Endothelial cell of umbilical vein (primary cell): Measurements from ENCODE around the gene CEMIP. TPM values are rescaled to one million over a fixed set of nuclear protein-coding genes. Genes with fewer than 3 reads are reported as not detected.

Source experiments
- BruUV-seq: library from RNA; stranded (reverse); fragments of 400-500 nt; replicated peaks from 2 replicates; lab custom pipeline; 2021; lab: Mats Ljungman, UMichigan
- CTCF ChIA-PET: fragments of 300-600, 350-600 bp; sonication (Branson Sonifier 250); formaldehyde crosslinking; loops from one replicate; lab custom pipeline; 2021; ENCODE audit warnings: antibody characterized with exemption, inconsistent platforms; lab: Charles Lee
- POLR2A ChIA-PET: fragments of 300-600, 350-600 bp; sonication (Branson Sonifier 250); formaldehyde crosslinking; loops from one replicate; lab custom pipeline; 2021; ENCODE audit warnings: antibody characterized with exemption, inconsistent platforms; lab: Charles Lee
- DNase-seq: peaks from one replicate; pipeline ENCODE4 v3.0.0-alpha.2; 2011; ENCODE audit warnings: low read depth, low spot score
- FAIRE-seq: peaks from 2 replicates; lab custom pipeline; 2011; peaks lifted over from hg19 to GRCh38; lab: Jason Lieb, UNC
- H2AFZ ChIP-seq: 2 replicates; pipeline ENCODE4 v1.6.0; 2012; ENCODE audit warnings: low read depth, low read length, control low read depth, inconsistent platforms
- H3K27ac ChIP-seq: 2 replicates; pipeline ENCODE4 v1.5.1; 2011; ENCODE audit warnings: low read depth, mild to moderate bottlenecking, control low read depth, low read length, moderate library complexity; ENCODE audit not compliant: insufficient read depth
- H3K27me3 ChIP-seq, 2 experiments: 2 replicates each; pipeline versions ENCODE4 v1.6.0 to v1.6.1; 2011; ENCODE audit warnings: low read length in 2 of 2, mixed read lengths in 1 of 2; ENCODE audit not compliant: control insufficient read depth in 2 of 2, insufficient read depth in 2 of 2
- H3K36me3 ChIP-seq, 2 experiments: 2 replicates in 1 of 2; 3 replicates in 1 of 2; pipeline ENCODE4 v1.5.1; 2011; ENCODE audit warnings: low read length in 2 of 2, mild to moderate bottlenecking in 1 of 2, moderate library complexity in 1 of 2; ENCODE audit not compliant: control insufficient read depth in 2 of 2, insufficient read depth in 2 of 2; ENCODE audit errors: extremely low read depth in 1 of 2
- H3K4me1 ChIP-seq: 3 replicates; pipeline ENCODE4 v1.5.1; 2011; ENCODE audit warnings: mild to moderate bottlenecking, low read length; ENCODE audit not compliant: control insufficient read depth, insufficient read depth; ENCODE audit errors: extremely low read depth
- H3K4me2 ChIP-seq: 2 replicates; pipeline ENCODE4 v1.6.1; 2011; ENCODE audit warnings: low read length, control low read depth, mixed read lengths; ENCODE audit not compliant: insufficient read depth
- H3K4me3 ChIP-seq, 3 experiments: fragments of 200-600 bp in 1 of 3; sonication (generic), shearing (Covaris generic) in 1 of 3; replicated peaks in 1 of 3; 2 replicates each; pipeline ENCODE4 v1.5.1; 2011 to 2016; ENCODE audit warnings: control low read depth in 3 of 3, low read length in 3 of 3, mild to moderate bottlenecking in 2 of 3, inconsistent platforms in 1 of 3, low read depth in 1 of 3, moderate library complexity in 1 of 3; ENCODE audit not compliant: insufficient read depth in 1 of 3
- H3K79me2 ChIP-seq: 2 replicates; pipeline ENCODE4 v1.6.0; 2012; ENCODE audit warnings: low read length, inconsistent platforms; ENCODE audit not compliant: control insufficient read depth, insufficient read depth
- H3K9ac ChIP-seq: replicated peaks from 2 replicates; pipeline ENCODE3; 2011; ENCODE audit warnings: low read length, control low read depth; ENCODE audit not compliant: insufficient read depth; ENCODE audit errors: extremely low read depth
- H3K9me1 ChIP-seq: replicated peaks from 3 replicates; pipeline ENCODE4 v1.6.0; 2011; ENCODE audit warnings: mild to moderate bottlenecking, low read length; ENCODE audit not compliant: control insufficient read depth, insufficient read depth; ENCODE audit errors: extremely low read depth
- H3K9me3 ChIP-seq: replicated peaks from 2 replicates; pipeline ENCODE4 v1.5.1; 2012; ENCODE audit warnings: low read length, inconsistent platforms; ENCODE audit not compliant: control insufficient read depth, insufficient read depth
- H4K20me1 ChIP-seq: replicated peaks from 2 replicates; pipeline ENCODE3; 2011; ENCODE audit warnings: mild to moderate bottlenecking, low read length; ENCODE audit not compliant: control insufficient read depth, insufficient read depth; ENCODE audit errors: extremely low read depth
- EZH2 ChIP-seq: IDR thresholded peaks from 2 replicates; pipeline ENCODE4 v1.6.1; 2012; ENCODE audit warnings: borderline replicate concordance, low read depth, mild to moderate bottlenecking, moderate library complexity, low read length, inconsistent platforms; ENCODE audit not compliant: severe bottlenecking
- FOS ChIP-seq: IDR thresholded peaks from 2 replicates; pipeline ENCODE4 v1.6.1; 2011; ENCODE audit warnings: mild to moderate bottlenecking, low read length, moderate library complexity, borderline replicate concordance; ENCODE audit not compliant: insufficient read depth
- GATA2 ChIP-seq: IDR thresholded peaks from 2 replicates; pipeline ENCODE4 v1.7.0; 2011; ENCODE audit warnings: low read depth, mild to moderate bottlenecking, moderate library complexity, mixed read lengths, low read length; ENCODE audit not compliant: insufficient read length, insufficient read depth
- JUN ChIP-seq: IDR thresholded peaks from 2 replicates; pipeline ENCODE4 v1.6.1; 2011; ENCODE audit warnings: borderline replicate concordance, low read depth; ENCODE audit not compliant: insufficient read length, insufficient read depth
- MYC ChIP-seq: IDR thresholded peaks from one replicate; pipeline ENCODE4 v1.6.1; 2011; ENCODE audit warnings: mild to moderate bottlenecking, low read depth, low read length
- POLR2A ChIP-seq: IDR thresholded peaks from 2 replicates; pipeline ENCODE4 v1.6.1; 2012; ENCODE audit warnings: low read depth, mild to moderate bottlenecking, control low read depth, low read length
- POLR2AphosphoS5 ChIP-seq: IDR thresholded peaks from 2 replicates; pipeline ENCODE4 v1.6.1; 2012; ENCODE audit warnings: low read depth, mild to moderate bottlenecking, control low read depth, low read length, moderate library complexity; ENCODE audit not compliant: insufficient read depth
- dilution Hi-C: fragments of 300-500 bp; cut with MboI; formaldehyde crosslinking; loops from one replicate; pipeline ENCODE4 v1.15.0; 2019; ENCODE audit warnings: low sequenced_read_pairs; ENCODE audit not compliant: extremely low pct_ligation_motif_present
- intact Hi-C: fragments of 100-400 bp; cut with micrococcal nuclease; formaldehyde crosslinking; loops from one replicate; pipeline ENCODE4 v1.10.0; 2022
- polyA plus RNA-seq, 4 experiments: library from polyadenylated mRNA; depleted of rRNA in 3 of 4; stranded (reverse) in 3 of 4; unstranded in 1 of 4; fragments of >200 nt; gene quantifications; 2 replicates each; pipeline versions ENCODE4 v1.2.1 to v1.2.3, GENCODE V29; 2011 to 2012; ENCODE audit warnings: missing spikeins in 1 of 4
- total RNA-seq: library from RNA; stranded (reverse); gene quantifications from 2 replicates; pipeline ENCODE4 v1.2.3, GENCODE V29; 2021
- TF ChIP-seq, protein P1 (sequence below): IDR thresholded peaks from 2 replicates; pipeline ENCODE4 v1.6.1; 2011; ENCODE audit not compliant: insufficient read depth, insufficient read length
- TF ChIP-seq, protein P2 (sequence below), 2 donors: IDR thresholded peaks; 1 replicate in 1 of 2; 2 replicates in 1 of 2; pipeline ENCODE4 v1.5.1; 2011; ENCODE audit warnings: low read length in 2 of 2, mild to moderate bottlenecking in 2 of 2, moderate library complexity in 2 of 2, control low read depth in 1 of 2, inconsistent platforms in 1 of 2, low read depth in 1 of 2; ENCODE audit not compliant: insufficient read depth in 1 of 2; ENCODE audit errors: extremely low read depth in 1 of 2

CEMIP gene
- total and polyA plus RNA-seq, 2 donors (not counting 3 experiments of a cell fraction or from before 2014, with no cell fraction given): 0.01 TPM; not detected in 1

DNA sequence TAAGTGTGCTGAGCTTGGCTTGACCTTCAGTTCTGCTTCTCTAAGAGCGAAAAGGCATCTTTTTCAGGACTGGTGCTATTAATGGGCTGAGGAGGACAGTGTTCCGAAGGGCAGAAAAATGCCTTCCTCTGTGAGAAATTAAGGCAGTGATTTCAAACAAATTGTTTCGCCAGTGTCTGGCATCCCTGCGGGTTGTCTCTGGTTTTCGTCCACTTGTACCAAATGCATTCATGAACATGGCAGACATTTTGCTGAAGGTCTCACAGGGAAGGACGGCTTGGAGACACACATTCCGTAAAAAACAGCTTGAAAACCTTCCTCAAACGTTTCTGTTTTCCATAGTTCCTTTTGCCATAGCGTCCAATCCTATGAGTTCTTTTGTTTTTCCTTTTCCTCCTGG is 57.1 kb downstream of the CEMIP start:
- no peak overlapping the region for H2AFZ ChIP-seq
- dilution Hi-C loops: no loop called here
- no peaks in the 10 kb centered on the region for H3K79me2 ChIP-seq
- no peaks in the 10 kb centered on the region for H3K36me3 ChIP-seq
- no peaks in the 10 kb centered on the region for H3K9me1 ChIP-seq
- no peak overlapping the region for H3K27ac ChIP-seq
- TF ChIP-seq POLR2AphosphoS5: no peak
- no peak for TF ChIP-seq FOS
- TF ChIP-seq, protein P1, sequence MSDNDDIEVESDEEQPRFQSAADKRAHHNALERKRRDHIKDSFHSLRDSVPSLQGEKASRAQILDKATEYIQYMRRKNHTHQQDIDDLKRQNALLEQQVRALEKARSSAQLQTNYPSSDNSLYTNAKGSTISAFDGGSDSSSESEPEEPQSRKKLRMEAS: no peak
- no peak for TF ChIP-seq MYC
- TF ChIP-seq, protein P2, sequence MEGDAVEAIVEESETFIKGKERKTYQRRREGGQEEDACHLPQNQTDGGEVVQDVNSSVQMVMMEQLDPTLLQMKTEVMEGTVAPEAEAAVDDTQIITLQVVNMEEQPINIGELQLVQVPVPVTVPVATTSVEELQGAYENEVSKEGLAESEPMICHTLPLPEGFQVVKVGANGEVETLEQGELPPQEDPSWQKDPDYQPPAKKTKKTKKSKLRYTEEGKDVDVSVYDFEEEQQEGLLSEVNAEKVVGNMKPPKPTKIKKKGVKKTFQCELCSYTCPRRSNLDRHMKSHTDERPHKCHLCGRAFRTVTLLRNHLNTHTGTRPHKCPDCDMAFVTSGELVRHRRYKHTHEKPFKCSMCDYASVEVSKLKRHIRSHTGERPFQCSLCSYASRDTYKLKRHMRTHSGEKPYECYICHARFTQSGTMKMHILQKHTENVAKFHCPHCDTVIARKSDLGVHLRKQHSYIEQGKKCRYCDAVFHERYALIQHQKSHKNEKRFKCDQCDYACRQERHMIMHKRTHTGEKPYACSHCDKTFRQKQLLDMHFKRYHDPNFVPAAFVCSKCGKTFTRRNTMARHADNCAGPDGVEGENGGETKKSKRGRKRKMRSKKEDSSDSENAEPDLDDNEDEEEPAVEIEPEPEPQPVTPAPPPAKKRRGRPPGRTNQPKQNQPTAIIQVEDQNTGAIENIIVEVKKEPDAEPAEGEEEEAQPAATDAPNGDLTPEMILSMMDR (IDR thresholded peaks at IDR 0.05; ENCODE audit: extremely low read depth in 1 of 2, insufficient read depth in 1 of 2, low read depth in 1 of 2, low read length in 2 of 2): no peak
- no peak for TF ChIP-seq JUN
- TF ChIP-seq EZH2: no peak
- no peak for TF ChIP-seq GATA2
- TF ChIP-seq POLR2A: no peak
- H3K9me3 ChIP-seq: no peaks in the 10 kb centered on the region
- ChIA-PET POLR2A (no interaction called here), CTCF (interaction anchor here (0.9 to 1.0 kb wide), 2 partner anchors 40 to 269 kb away, joined by 3 read pairs; no protein-coding TSS in a partner anchor)
- intact Hi-C loops: no loop called here
- no peak overlapping the region for H3K9ac ChIP-seq
- H3K27me3 ChIP-seq: peaks cover 0 to 4% of the 10 kb centered on the region in 2 experiments
- FAIRE-seq (no peak), DNase-seq (no peak)
- no TSS peak for BruUV-seq
- no peak overlapping the region for H3K4me2 ChIP-seq
- no peak overlapping the region for H3K4me3 ChIP-seq
- no peaks in the 10 kb centered on the region for H3K4me1 ChIP-seq
- no peaks in the 10 kb centered on the region for H4K20me1 ChIP-seq
